Subcutaneous abdominal adipose tissue (tissue), 5 donors: ENCODE results near the gene POLR3E.
A peak's percentile ranks its signal among the peaks of the same experiment; 100 is the strongest.

Experiments used
- H3K27ac ChIP-seq: one replicate; pipeline ENCODE4 v1.7.0; 2013; ENCODE audit warnings: low read depth, mild to moderate bottlenecking, inconsistent platforms, low read length, moderate library complexity
- H3K27me3 ChIP-seq, 5 donors: one replicate each; pipeline ENCODE4 v1.7.0; 2013; ENCODE audit warnings: low read length in 5 of 5, inconsistent platforms in 1 of 5; ENCODE audit not compliant: control insufficient read depth in 5 of 5, insufficient read depth in 4 of 5
- H3K36me3 ChIP-seq, 5 donors: one replicate each; pipeline ENCODE4 v1.7.0; 2013; ENCODE audit warnings: low read length in 5 of 5; ENCODE audit not compliant: control insufficient read depth in 5 of 5, insufficient read depth in 5 of 5
- H3K4me1 ChIP-seq, 5 donors: one replicate each; pipeline ENCODE4 v1.7.0; 2013; ENCODE audit warnings: low read length in 5 of 5, mild to moderate bottlenecking in 3 of 5, moderate library complexity in 1 of 5; ENCODE audit not compliant: control insufficient read depth in 5 of 5, insufficient read depth in 5 of 5
- H3K4me3 ChIP-seq, 5 donors: one replicate each; pipeline ENCODE4 v1.7.0; 2013; ENCODE audit warnings: low read length in 5 of 5, low read depth in 1 of 5
- H3K9ac ChIP-seq, 5 donors: one replicate each; pipeline ENCODE4 v1.7.0; 2013; ENCODE audit warnings: low read length in 5 of 5, mild to moderate bottlenecking in 4 of 5, moderate library complexity in 3 of 5
- H3K9me3 ChIP-seq, 5 donors: one replicate each; pipeline ENCODE4 v1.7.0; 2013; ENCODE audit warnings: low read length in 5 of 5; ENCODE audit not compliant: control insufficient read depth in 5 of 5
- donor health status: healthy.
- donor health status: healthy.
- donor health status: healthy.
- donor health status: healthy.
- donor health status: healthy.

POLR3E gene

GRCh38 chr16:22322741-22323140 lies 25.5 kb downstream of the POLR3E start:
- no peak overlapping the region for H3K27ac ChIP-seq
- no peaks in the 10 kb centered on the region for H3K27me3 ChIP-seq
- H3K9ac ChIP-seq = no peak overlapping the region
- peaks cover 0 to 11% (median 7%) of the 10 kb centered on the region in 5 donors for H3K4me1 ChIP-seq
- peaks cover 6 to 77% (median 69%) of the 10 kb centered on the region in 5 donors for H3K36me3 ChIP-seq
- no peaks in the 10 kb centered on the region for H3K9me3 ChIP-seq
- no peak overlapping the region for H3K4me3 ChIP-seq

GRCh38 chr16:22323173-22323958 lies 26.2 kb downstream of the POLR3E start:
- peaks cover 0 to 11% (median 7%) of the 10 kb centered on the region in 5 donors for H3K4me1 ChIP-seq
- no peak overlapping the region for H3K4me3 ChIP-seq
- no peak overlapping the region for H3K9ac ChIP-seq
- H3K27ac ChIP-seq = no peak overlapping the region
- H3K9me3 ChIP-seq = no peaks in the 10 kb centered on the region
- H3K36me3 ChIP-seq = peaks cover 6 to 78% (median 71%) of the 10 kb centered on the region in 5 donors
- no peaks in the 10 kb centered on the region for H3K27me3 ChIP-seq

- H3K9ac ChIP-seq = no peak overlapping the region
- H3K4me1 ChIP-seq = peaks cover 0 to 11% (median 7%) of the 10 kb centered on the region in 5 donors
- H3K4me3 ChIP-seq = no peak overlapping the region
- no peak overlapping the region for H3K27ac ChIP-seq
- H3K27me3 ChIP-seq = no peaks in the 10 kb centered on the region
- H3K36me3 ChIP-seq = peaks cover 6 to 80% (median 72%) of the 10 kb centered on the region in 5 donors
- H3K9me3 ChIP-seq = no peaks in the 10 kb centered on the region
Observed at GRCh38 chr16:22323959-22324786, 27.0 kb downstream of the POLR3E start.

- Histone ChIP-seq H3K9me3 (no peaks in the 10 kb centered on the region), H3K9ac (no peak overlapping the region), H3K27me3 (no peaks in the 10 kb centered on the region), H3K4me1 (peaks cover 0 to 11% (median 7%) of the 10 kb centered on the region in 5 donors), H3K36me3 (peaks cover 3 to 79% (median 71%) of the 10 kb centered on the region in 5 donors), H3K27ac (no peak overlapping the region), H3K4me3 (no peak overlapping the region)
Observed at GRCh38 chr16:22324787-22325597, 27.8 kb downstream of the POLR3E start.

- Histone ChIP-seq H3K9me3 (no peaks in the 10 kb centered on the region), H3K27ac (no peak overlapping the region), H3K36me3 (peaks cover 0 to 78% (median 66%) of the 10 kb centered on the region in 5 donors), H3K27me3 (no peaks in the 10 kb centered on the region), H3K9ac (no peak overlapping the region), H3K4me1 (peaks cover 0 to 16% (median 7%) of the 10 kb centered on the region in 5 donors), H3K4me3 (no peak overlapping the region)
Observed at GRCh38 chr16:22325598-22326368, 28.6 kb downstream of the POLR3E start.

- Histone ChIP-seq H3K27ac (no peak overlapping the region), H3K9me3 (no peaks in the 10 kb centered on the region), H3K27me3 (no peaks in the 10 kb centered on the region), H3K9ac (no peak overlapping the region), H3K4me1 (peaks cover 0 to 15% (median 7%) of the 10 kb centered on the region in 5 donors), H3K4me3 (no peak overlapping the region), H3K36me3 (peaks cover 0 to 81% (median 65%) of the 10 kb centered on the region in 5 donors)
Observed at GRCh38 chr16:22326369-22326652, 29.1 kb downstream of the POLR3E start.

GRCh38 chr16:22326771-22327445 lies 29.7 kb downstream of the POLR3E start:
- peaks cover 6 to 82% (median 68%) of the 10 kb centered on the region in 5 donors for H3K36me3 ChIP-seq
- H3K9ac ChIP-seq = peak overlapping the region in 1 of 5 donors; percentile 11
- no peak overlapping the region for H3K4me3 ChIP-seq
- no peak overlapping the region for H3K27ac ChIP-seq
- H3K9me3 ChIP-seq = no peaks in the 10 kb centered on the region
- H3K27me3 ChIP-seq = no peaks in the 10 kb centered on the region
- peaks cover 0 to 11% (median 7%) of the 10 kb centered on the region in 5 donors for H3K4me1 ChIP-seq

- H3K4me1 ChIP-seq = peaks cover 0 to 11% (median 7%) of the 10 kb centered on the region in 5 donors
- no peaks in the 10 kb centered on the region for H3K9me3 ChIP-seq
- no peak overlapping the region for H3K4me3 ChIP-seq
- H3K27me3 ChIP-seq = no peaks in the 10 kb centered on the region
- no peak overlapping the region for H3K9ac ChIP-seq
- H3K27ac ChIP-seq = no peak overlapping the region
- peaks cover 11 to 82% (median 68%) of the 10 kb centered on the region in 5 donors for H3K36me3 ChIP-seq
Observed at GRCh38 chr16:22327446-22327775, 30.2 kb downstream of the POLR3E start.
